ENCODE measurements around the gene DNAH3. TPM values are rescaled to one million over a fixed set of nuclear protein-coding genes. Genes with fewer than 3 reads are reported as not detected.
A peak's percentile ranks its signal among the peaks of the same experiment; 100 is the strongest.
"Not testable (repeated sequence)": the region's sequence is repeated elsewhere in the genome, so short reads cannot be mapped to it uniquely, and the experiment has no call there.

DNAH3 gene
- total RNA-seq, 2 experiments from 2014 or later, result not detected

- ATAC-seq, result no peak
- Mint-ChIP-seq H3K27ac (no peak overlapping the region), H3K4me1 (peaks cover 7% of the 10 kb centered on the region), H3K27me3 (peaks cover 4% of the 10 kb centered on the region), H3K4me3 (no peak overlapping the region), H3K36me3 (ENCODE audit: low read depth) (no peaks in the 10 kb centered on the region), H3K9me3 (ENCODE audit: low read depth) (no peaks in the 10 kb centered on the region)
- intact Hi-C loops (cut with DNase I, micrococcal nuclease), result no loop called here
- CTCF ChIA-PET, result interaction anchor here (1.0 kb wide), 1 partner anchor 99 kb away, joined by 3 read pairs; no protein-coding TSS in a partner anchor
- POLR2A ChIA-PET, result no interaction called here
- no peak for DNase-seq
Measured at GRCh38 chr16:20949660-20950059, 201.0 kb downstream of the DNAH3 start.

- Mint-ChIP-seq H3K4me1 (peaks cover 18% of the 10 kb centered on the region), H3K9me3 (ENCODE audit: low read depth) (no peaks in the 10 kb centered on the region), H3K36me3 (ENCODE audit: low read depth) (no peaks in the 10 kb centered on the region), H3K27ac (no peak overlapping the region), H3K27me3 (peaks cover 4% of the 10 kb centered on the region), H3K4me3 (no peak overlapping the region)
- no peak for ATAC-seq
- CTCF ChIA-PET, result interaction anchor here (0.9 kb wide), 1 partner anchor 142 kb away, joined by 3 read pairs; the partner anchor contains the start of genes ERI2 and REXO5
- DNase-seq, result no peak
- POLR2A ChIA-PET, result no interaction called here
- intact Hi-C loops (cut with DNase I, micrococcal nuclease), result no loop called here
Measured at GRCh38 chr16:20948444-20948843, 202.2 kb downstream of the DNAH3 start.

GRCh38 chr16:20946015-20946629, 204.5 kb downstream of the DNAH3 start:
- Mint-ChIP-seq H3K27me3 (peaks cover 3% of the 10 kb centered on the region), H3K27ac (peak overlapping the region; percentile 65), H3K4me1 (peaks cover 30% of the 10 kb centered on the region), H3K9me3 (ENCODE audit: low read depth) (no peaks in the 10 kb centered on the region), H3K4me3 (no peak overlapping the region), H3K36me3 (ENCODE audit: low read depth) (no peaks in the 10 kb centered on the region)
- CTCF ChIA-PET, result no interaction called here
- intact Hi-C loops (cut with DNase I, micrococcal nuclease), result no loop called here
- ATAC-seq (no peak), DNase-seq (no peak)
- POLR2A ChIA-PET, result no interaction called here

- H3K36me3 Mint-ChIP-seq (ENCODE audit: low read depth); POLR2A ChIA-PET; H3K9me3 Mint-ChIP-seq (ENCODE audit: low read depth); ATAC-seq; H3K4me3 Mint-ChIP-seq; CTCF ChIA-PET; DNase-seq; H3K27me3 Mint-ChIP-seq: not testable (repeated sequence)
- H3K4me1 Mint-ChIP-seq, result peaks cover 33% of the 10 kb centered on the region
- peak overlapping the region; percentile 65 for H3K27ac Mint-ChIP-seq
- intact Hi-C loops (cut with DNase I, micrococcal nuclease), result loop anchor here (1.0 to 2.0 kb wide), 3 partner anchors 35 to 95 kb away; partner anchors contain the start of genes DCUN1D3 (in 1 of the 2) and LYRM1 (in 1 of the 2)
Measured at GRCh38 chr16:20945575-20945875, 205.1 kb downstream of the DNAH3 start.

GRCh38 chr16:20944861-20945574, 205.6 kb downstream of the DNAH3 start:
- Mint-ChIP-seq H3K9me3 (ENCODE audit: low read depth) (no peaks in the 10 kb centered on the region), H3K4me1 (peaks cover 33% of the 10 kb centered on the region), H3K36me3 (ENCODE audit: low read depth) (no peaks in the 10 kb centered on the region), H3K4me3 (no peak overlapping the region), H3K27ac (peak overlapping the region; percentile 55), H3K27me3 (no peaks in the 10 kb centered on the region)
- ChIA-PET POLR2A (no interaction called here), CTCF (no interaction called here)
- ATAC-seq (peak; percentile 78), DNase-seq (peak; percentile 78)
- intact Hi-C loops (cut with DNase I, micrococcal nuclease), result loop anchor here (1.0 to 5.0 kb wide), 5 partner anchors 34 to 357 kb away; partner anchors contain the start of genes DCUN1D3 (in 1 of the 2), LYRM1 (in 1 of the 2) and THUMPD1 (in 1 of the 2)

- H3K4me3 Mint-ChIP-seq, result no peak overlapping the region
- intact Hi-C loops (cut with DNase I, micrococcal nuclease), result loop anchor here in 1 of 2 experiments (5.0 kb wide), 2 partner anchors 200 to 360 kb away; partner anchors contain the start of gene THUMPD1
- no peak for ATAC-seq
- DNase-seq, result no peak
- H3K4me1 Mint-ChIP-seq, result peaks cover 54% of the 10 kb centered on the region
- ChIA-PET POLR2A (no interaction called here), CTCF (interaction anchor here (2.6 kb wide), 1 partner anchor 93 kb away, joined by 8 read pairs; no protein-coding TSS in a partner anchor)
- H3K27ac Mint-ChIP-seq, result no peak overlapping the region
- no peaks in the 10 kb centered on the region for H3K27me3 Mint-ChIP-seq
- no peaks in the 10 kb centered on the region for H3K36me3 Mint-ChIP-seq (ENCODE audit: low read depth)
- no peaks in the 10 kb centered on the region for H3K9me3 Mint-ChIP-seq (ENCODE audit: low read depth)
Measured at GRCh38 chr16:20942256-20942655, 208.4 kb downstream of the DNAH3 start.

- ATAC-seq (no peak), DNase-seq (no peak)
- intact Hi-C loops (cut with DNase I, micrococcal nuclease), result loop anchor here in 1 of 2 experiments (5.0 kb wide), 2 partner anchors 199 to 361 kb away; partner anchors contain the start of gene THUMPD1
- ChIA-PET CTCF (no interaction called here), POLR2A (no interaction called here)
- Mint-ChIP-seq H3K27ac (no peak overlapping the region), H3K4me3 (no peak overlapping the region), H3K27me3 (peaks cover 1% of the 10 kb centered on the region), H3K9me3 (ENCODE audit: low read depth) (no peaks in the 10 kb centered on the region), H3K36me3 (ENCODE audit: low read depth) (no peaks in the 10 kb centered on the region), H3K4me1 (peaks cover 54% of the 10 kb centered on the region)
Measured at GRCh38 chr16:20941636-20941926, 209.1 kb downstream of the DNAH3 start.

- CTCF ChIA-PET, result interaction anchor here (1.0 kb wide), 1 partner anchor 1034 kb away, joined by 3 read pairs; no protein-coding TSS in a partner anchor
- H3K9me3 Mint-ChIP-seq (ENCODE audit: low read depth), result no peaks in the 10 kb centered on the region
- H3K4me1 Mint-ChIP-seq, result peaks cover 54% of the 10 kb centered on the region
- no peak overlapping the region for H3K4me3 Mint-ChIP-seq
- H3K36me3 Mint-ChIP-seq (ENCODE audit: low read depth), result no peaks in the 10 kb centered on the region
- POLR2A ChIA-PET, result no interaction called here
- peaks cover 1% of the 10 kb centered on the region for H3K27me3 Mint-ChIP-seq
- peak; percentile 28 for ATAC-seq
- intact Hi-C loops (cut with DNase I, micrococcal nuclease), result loop anchor here in 1 of 2 experiments (5.0 kb wide), 2 partner anchors 199 to 361 kb away; partner anchors contain the start of gene THUMPD1
- DNase-seq, result peak; percentile 50
- peak overlapping the region; percentile 47 for H3K27ac Mint-ChIP-seq
Measured at GRCh38 chr16:20940871-20941635, 209.6 kb downstream of the DNAH3 start.

- Mint-ChIP-seq H3K36me3 (ENCODE audit: low read depth) (no peaks in the 10 kb centered on the region), H3K9me3 (ENCODE audit: low read depth) (no peaks in the 10 kb centered on the region), H3K4me3 (no peak overlapping the region), H3K27me3 (peaks cover 1% of the 10 kb centered on the region), H3K27ac (no peak overlapping the region), H3K4me1 (peaks cover 46% of the 10 kb centered on the region)
- ATAC-seq (no peak), DNase-seq (no peak)
- intact Hi-C loops (cut with DNase I, micrococcal nuclease), result loop anchor here (2.0 to 5.0 kb wide), 4 partner anchors 29 to 363 kb away; partner anchors contain the start of gene THUMPD1 (in 1 of the 2)
- CTCF ChIA-PET, result no interaction called here
- POLR2A ChIA-PET, result interaction anchor here (0.6 kb wide), 1 partner anchor 28 kb away, joined by 10 read pairs; no protein-coding TSS in a partner anchor
Measured at GRCh38 chr16:20939611-20940010, 211.0 kb downstream of the DNAH3 start.

- intact Hi-C loops (cut with DNase I, micrococcal nuclease), result loop anchor here (1.0 to 2.0 kb wide), 4 partner anchors 28 to 64 kb away; partner anchors contain the start of genes DCUN1D3 (in 1 of the 2) and LYRM1 (in 1 of the 2)
- H3K9me3 Mint-ChIP-seq (ENCODE audit: low read depth), result no peaks in the 10 kb centered on the region
- H3K4me3 Mint-ChIP-seq, result no peak overlapping the region
- ChIA-PET POLR2A (interaction anchor here (0.6 to 1.3 kb wide), 4 partner anchors 17 to 64 kb away, joined by 3 to 8 read pairs (median 6); partner anchors contain the start of genes DCUN1D3 and LYRM1), CTCF (interaction anchor here (0.6 to 1.9 kb wide), 4 partner anchors 18 to 1725 kb away, joined by 3 to 5 read pairs (median 3); no protein-coding TSS in a partner anchor)
- H3K4me1 Mint-ChIP-seq, result peaks cover 36% of the 10 kb centered on the region
- ATAC-seq (peak; percentile 89), DNase-seq (peak; percentile 48)
- peak overlapping the region; percentile 72 for H3K27ac Mint-ChIP-seq
- H3K36me3 Mint-ChIP-seq (ENCODE audit: low read depth), result no peaks in the 10 kb centered on the region
- peaks cover 1% of the 10 kb centered on the region for H3K27me3 Mint-ChIP-seq
Measured at GRCh38 chr16:20938426-20938825, 212.2 kb downstream of the DNAH3 start.

- Mint-ChIP-seq H3K36me3 (ENCODE audit: low read depth) (no peaks in the 10 kb centered on the region), H3K27ac (no peak overlapping the region), H3K4me3 (no peak overlapping the region), H3K9me3 (ENCODE audit: low read depth) (no peaks in the 10 kb centered on the region), H3K4me1 (peaks cover 33% of the 10 kb centered on the region), H3K27me3 (peaks cover 1% of the 10 kb centered on the region)
- CTCF ChIA-PET, result interaction anchor here (0.6 to 1.9 kb wide), 3 partner anchors 64 to 1374 kb away, joined by 3 to 5 read pairs (median 4); no protein-coding TSS in a partner anchor
- POLR2A ChIA-PET, result interaction anchor here (0.8 to 1.3 kb wide), 2 partner anchors 37 to 63 kb away, joined by 3 to 4 read pairs; partner anchors contain the start of genes DCUN1D3 and LYRM1
- intact Hi-C loops (cut with DNase I, micrococcal nuclease), result loop anchor here (1.0 to 2.0 kb wide), 4 partner anchors 27 to 63 kb away; partner anchors contain the start of genes DCUN1D3 (in 1 of the 2) and LYRM1 (in 1 of the 2)
- no peak for DNase-seq
- no peak for ATAC-seq
Measured at GRCh38 chr16:20937736-20938135, 212.9 kb downstream of the DNAH3 start.

Data from activated CD4-positive, alpha-beta T cell treated with anti-CD3 and anti-CD28 coated beads for 36 hours (primary cell).